PC-9 (cell line): ENCODE data around the gene KLHL17. TPM values are rescaled to one million over a fixed set of nuclear protein-coding genes. Genes with fewer than 3 reads are reported as not detected.

Source experiments
- BruUV-seq: library from RNA; stranded (reverse); fragments of 400-500 nt; replicated peaks from 2 replicates; lab custom pipeline; 2021; lab: Mats Ljungman, UMichigan
- CTCF ChIA-PET: fragments of 300-600 bp; sonication (Branson Sonifier 250); formaldehyde crosslinking; loops from one replicate; lab custom pipeline; 2022; ENCODE audit warnings: antibody characterized with exemption; lab: Charles Lee
- POLR2A ChIA-PET: fragments of 300-600 bp; sonication (Branson Sonifier 250); formaldehyde crosslinking; loops from one replicate; lab custom pipeline; 2022; ENCODE audit warnings: antibody characterized with exemption; ENCODE audit not compliant: unreplicated experiment; lab: Charles Lee
- DNase-seq, 2 experiments: peaks; one replicate each; pipeline versions ENCODE4 v3.0.0 to v3.0.0-alpha.2; 2015 to 2022; ENCODE audit warnings: mixed read lengths in 1 of 2
- H2AFZ ChIP-seq: fragments of 200-600 bp; sonication (generic); 2 replicates; pipeline ENCODE4 v1.8.1; 2017; ENCODE audit warnings: antibody characterized with exemption
- H3F3A ChIP-seq: fragments of 200-600 bp; sonication (generic); 2 replicates; pipeline ENCODE4 v1.8.1; 2017; ENCODE audit warnings: antibody characterized with exemption, mild to moderate bottlenecking, low read depth; ENCODE audit not compliant: insufficient read depth
- H3K27ac ChIP-seq: fragments of 200-600 bp; sonication (generic); 2 replicates; pipeline ENCODE4 v1.6.1; 2016; ENCODE audit warnings: mixed run types
- H3K27me3 ChIP-seq: fragments of 200-600 bp; sonication (generic); 2 replicates; pipeline ENCODE4 v1.6.1; 2016; ENCODE audit warnings: low read depth, mixed run types; ENCODE audit not compliant: insufficient read depth
- H3K36me3 ChIP-seq: fragments of 200-600 bp; sonication (generic); 2 replicates; pipeline ENCODE4 v1.6.1; 2016; ENCODE audit warnings: low read depth, mixed run types
- H3K4me1 ChIP-seq: fragments of 200-600 bp; sonication (generic); replicated peaks from 2 replicates; pipeline ENCODE4 v1.6.1; 2016; ENCODE audit warnings: mixed run types; ENCODE audit not compliant: insufficient read depth
- H3K4me2 ChIP-seq: fragments of 200-600 bp; sonication (generic); 2 replicates; pipeline ENCODE4 v1.6.1; 2017; ENCODE audit warnings: mixed run types
- H3K4me3 ChIP-seq: fragments of 200-600 bp; sonication (generic); 2 replicates; pipeline ENCODE4 v1.6.1; 2016; ENCODE audit warnings: mixed run types
- H3K79me2 ChIP-seq: fragments of 200-600 bp; sonication (generic); 2 replicates; pipeline ENCODE4 v1.6.1; 2017; ENCODE audit warnings: low read depth, mixed run types
- H3K9me2 ChIP-seq: fragments of 200-600 bp; sonication (generic); 2 replicates; pipeline ENCODE4 v1.8.1; 2017; ENCODE audit warnings: mild to moderate bottlenecking; ENCODE audit not compliant: insufficient read depth
- H3K9me3 ChIP-seq: fragments of 200-600 bp; sonication (generic); 2 replicates; pipeline ENCODE4 v1.8.1; 2016; ENCODE audit warnings: low read depth; ENCODE audit not compliant: insufficient read depth
- H4K20me1 ChIP-seq: fragments of 200-600 bp; sonication (generic); 2 replicates; pipeline ENCODE4 v1.8.1; 2017; ENCODE audit not compliant: insufficient read depth
- EZH2 ChIP-seq: fragments of 200-600 bp; sonication (generic); IDR thresholded peaks from 2 replicates; pipeline ENCODE4 v1.8.0; 2017; ENCODE audit warnings: antibody characterized with exemption, low read depth
- intact Hi-C: fragments of 100-400 bp; cut with micrococcal nuclease; formaldehyde crosslinking; loops from one replicate; pipeline ENCODE4 v1.10.0; 2022; ENCODE audit not compliant: unreplicated experiment
- total RNA-seq: library from RNA; stranded (reverse); gene quantifications from 2 replicates; pipeline ENCODE4 v1.2.3, GENCODE V29; 2021
- TF ChIP-seq, protein P1 (sequence below): fragments of 200-600 bp; sonication (generic); conservative IDR thresholded peaks from 2 replicates; pipeline ENCODE4 v1.6.1; 2017; ENCODE audit warnings: mixed run types, antibody characterized with exemption, mild to moderate bottlenecking, moderate library complexity

The KLHL17 gene
- total RNA-seq, 1 experiment from 2014 or later: 22.7 TPM

DNA sequence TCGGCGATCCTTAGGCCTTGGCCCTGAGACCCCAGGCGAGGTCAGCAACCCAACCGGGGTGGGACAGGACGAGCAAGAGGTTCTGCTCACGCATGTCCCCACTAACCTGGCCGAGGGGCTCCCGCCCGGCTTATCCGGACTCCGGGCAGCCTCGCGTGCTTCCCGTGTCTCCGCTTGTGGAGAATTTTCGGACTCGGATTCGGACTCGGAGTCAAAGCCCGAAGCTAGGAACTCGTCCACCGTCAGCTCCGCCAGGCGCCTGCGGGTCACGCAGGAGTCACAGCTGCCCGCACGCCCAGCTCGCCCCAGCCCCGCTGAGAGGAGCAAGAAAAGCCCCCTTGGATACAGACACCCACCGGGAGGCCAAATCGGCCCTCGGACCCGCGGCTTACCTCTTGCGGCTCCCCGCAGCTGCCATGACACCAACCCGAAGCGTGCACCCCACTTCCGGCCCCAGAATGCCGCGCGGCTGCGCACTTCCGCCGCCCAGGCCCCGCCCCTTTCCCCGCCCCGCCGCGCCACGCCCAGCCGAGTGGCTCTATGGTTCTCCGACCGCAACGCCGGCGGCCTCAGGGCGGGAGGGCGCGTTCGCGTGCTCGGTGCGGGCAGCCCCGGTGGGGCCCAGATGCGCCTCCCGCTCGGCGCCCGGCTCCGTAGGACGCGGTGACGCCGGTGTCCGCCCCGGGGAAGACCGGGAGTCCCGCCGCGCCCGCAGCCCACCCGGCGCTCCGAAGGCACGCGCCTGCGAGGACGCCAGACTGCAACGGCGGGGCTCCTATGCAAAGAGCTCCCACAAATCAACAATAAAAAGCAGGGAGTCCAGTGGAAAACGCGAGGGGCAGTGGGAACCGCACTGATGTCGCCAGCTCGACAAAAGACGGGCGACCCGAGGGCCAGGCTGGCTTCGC is 1.3 kb upstream of the KLHL17 start, which contains the start of gene NOC2L:
Gene NOC2L (minus strand): TSS at position 434 of the 908 bp plus-strand sequence. CDS start 16 bp downstream, at position 418.
- Histone ChIP-seq H3K4me3 (peak within 1 kb of the TSS; percentile 100), H3K4me2 (peak within 1 kb of the TSS; percentile 98), H3K4me1 (peaks cover 9% of the 10 kb centered on the region), H4K20me1 (peaks cover 18% of the 10 kb centered on the region), H2AFZ (peak within 1 kb of the TSS; percentile 92), H3K79me2 (peaks cover 28% of the 10 kb centered on the region), H3F3A (no peaks in the 10 kb centered on the region), H3K27ac (no peak within 1 kb of the TSS), H3K36me3 (0 out of 2 replicates have a peak, but pooled peaks cover 4% of the 10 kb centered on the region), H3K9me2 (no peaks in the 10 kb centered on the region), H3K9me3 (no peaks in the 10 kb centered on the region), H3K27me3 (no peaks in the 10 kb centered on the region)
- ChIA-PET POLR2A (interaction anchor here (0.5 kb wide), 1 partner anchor 38 kb away, joined by 3 read pairs; no protein-coding TSS in a partner anchor), CTCF (interaction anchor here (0.5 to 0.6 kb wide), 2 partner anchors 25 to 28 kb away, joined by 3 read pairs; no protein-coding TSS in a partner anchor)
- peak; percentile 72 to 88 for DNase-seq
- TF ChIP-seq, protein P1, sequence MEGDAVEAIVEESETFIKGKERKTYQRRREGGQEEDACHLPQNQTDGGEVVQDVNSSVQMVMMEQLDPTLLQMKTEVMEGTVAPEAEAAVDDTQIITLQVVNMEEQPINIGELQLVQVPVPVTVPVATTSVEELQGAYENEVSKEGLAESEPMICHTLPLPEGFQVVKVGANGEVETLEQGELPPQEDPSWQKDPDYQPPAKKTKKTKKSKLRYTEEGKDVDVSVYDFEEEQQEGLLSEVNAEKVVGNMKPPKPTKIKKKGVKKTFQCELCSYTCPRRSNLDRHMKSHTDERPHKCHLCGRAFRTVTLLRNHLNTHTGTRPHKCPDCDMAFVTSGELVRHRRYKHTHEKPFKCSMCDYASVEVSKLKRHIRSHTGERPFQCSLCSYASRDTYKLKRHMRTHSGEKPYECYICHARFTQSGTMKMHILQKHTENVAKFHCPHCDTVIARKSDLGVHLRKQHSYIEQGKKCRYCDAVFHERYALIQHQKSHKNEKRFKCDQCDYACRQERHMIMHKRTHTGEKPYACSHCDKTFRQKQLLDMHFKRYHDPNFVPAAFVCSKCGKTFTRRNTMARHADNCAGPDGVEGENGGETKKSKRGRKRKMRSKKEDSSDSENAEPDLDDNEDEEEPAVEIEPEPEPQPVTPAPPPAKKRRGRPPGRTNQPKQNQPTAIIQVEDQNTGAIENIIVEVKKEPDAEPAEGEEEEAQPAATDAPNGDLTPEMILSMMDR: no peak
- no peak for TF ChIP-seq EZH2
- intact Hi-C loops: no loop called here
- BruUV-seq: TSS peak; percentile 87

- no TSS peak for BruUV-seq
- no peak overlapping the region for H3K27ac ChIP-seq
- intact Hi-C loops: no loop called here
These were observed 537 bp upstream of the KLHL17 start for GRCh38 chr1:959731-960362.

More at GRCh38 chr1:959731-960362, 537 bp upstream of the KLHL17 start:
- Histone ChIP-seq H3K9me3 (no peaks in the 10 kb centered on the region), H4K20me1 (peaks cover 13% of the 10 kb centered on the region), H3K9me2 (no peaks in the 10 kb centered on the region), H3K4me2 (peak overlapping the region; percentile 98), H3K27me3 (no peaks in the 10 kb centered on the region), H3K4me3 (peak overlapping the region; percentile 65; the same call in 1 of the 2 replicates), H3K36me3 (0 out of 2 replicates have a peak, but pooled peaks cover 4% of the 10 kb centered on the region), H2AFZ (peak overlapping the region; percentile 48; the same call in 1 of the 2 replicates), H3K79me2 (peaks cover 28% of the 10 kb centered on the region), H3K4me1 (peaks cover 9% of the 10 kb centered on the region), H3F3A (no peaks in the 10 kb centered on the region)
- TF ChIP-seq, protein P1: no peak
- no peak for TF ChIP-seq EZH2
- DNase-seq: no peak
- POLR2A ChIA-PET: no interaction called here
- CTCF ChIA-PET: interaction anchor here (0.6 kb wide), 1 partner anchor 24 kb away, joined by 3 read pairs; no protein-coding TSS in a partner anchor
